ENCODE measurements around the gene LHX3. TPM values are rescaled to one million over a fixed set of nuclear protein-coding genes. Genes with fewer than 3 reads are reported as not detected.

LHX3 gene
- total and polyA plus RNA-seq, 2 of the 8 experiments (the other 6 are each of a cell fraction or from before 2014, with no cell fraction given): 0.02 TPM; not detected in 1

DNA sequence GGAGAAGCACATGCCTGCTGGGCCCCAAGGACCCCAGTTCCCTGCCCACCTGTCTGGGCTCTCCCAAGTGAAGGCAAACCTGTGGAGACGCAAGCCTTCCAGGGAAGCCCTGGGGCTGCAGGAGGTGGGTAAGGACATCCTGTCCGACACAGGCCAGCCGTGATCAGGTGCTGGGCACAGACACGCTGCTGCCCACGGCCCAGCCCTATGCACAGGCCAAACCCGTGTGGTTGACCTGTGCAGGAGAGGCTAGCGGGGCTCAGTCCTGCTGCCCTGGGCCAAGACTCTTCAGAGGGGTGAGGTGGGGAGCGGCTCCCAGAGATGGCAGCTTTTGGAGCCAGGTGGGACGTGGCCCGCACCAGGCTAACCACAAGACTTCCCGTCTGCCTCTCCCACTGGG is 14.3 kb downstream of the LHX3 start:
- no peak overlapping the region for H2BK5ac ChIP-seq (ENCODE audit: low read depth, low read length)
- H2BK20ac ChIP-seq (ENCODE audit: low read length): peak overlapping the region; percentile 72; the same call in 1 of the 2 replicates
- no peak overlapping the region for H4K5ac ChIP-seq (ENCODE audit: insufficient read length, low read depth, low read length)
- no peak overlapping the region for H2AFZ ChIP-seq (ENCODE audit: low read length)
- H3K4me2 ChIP-seq (ENCODE audit: insufficient read depth in 1 of 2, low read depth in 2 of 2, low read length in 2 of 2): no peak overlapping the region
- no peak overlapping the region for H4K8ac ChIP-seq (ENCODE audit: extremely low read depth, insufficient read depth, low read length)
- H3K4ac ChIP-seq (replicated peaks; ENCODE audit: insufficient read length, low read depth, low read length): no peak overlapping the region
- DNase-seq (ENCODE audit: low read depth in 1 of 2, low spot score in 2 of 2) (no peak), FAIRE-seq (no peak)
- no peaks in the 10 kb centered on the region for H3K79me1 ChIP-seq (ENCODE audit: low read depth, low read length)
- H3K36me3 ChIP-seq (ENCODE audit: control insufficient read depth in 2 of 4, insufficient read depth in 4 of 4, low read length in 3 of 4): peaks cover 0 to 7% (median 0%) of the 10 kb centered on the region in 4 experiments; a peak in 1 of 8 replicates
- WGBS, 2 experiments (ENCODE audit: extremely low coverage in 1 of 2, insufficient coverage in 1 of 2, insufficient read length in 1 of 2, insufficient replicate concordance in 2 of 2, low coverage in 1 of 2, low lambda C conversion rate in 2 of 2, missing lambda C conversion rate in 1 of 2): 80% methylated on average over 11 of the region's 11 CpGs; no CpG with 5 or more reads in 1 of the 2 experiments
- peaks cover 0 to 15% (median 10%) of the 10 kb centered on the region in 4 experiments; a peak in 5 of 7 replicates for H3K4me1 ChIP-seq (replicated peaks in 1 of 4; ENCODE audit: control insufficient read depth in 3 of 4, insufficient read depth in 4 of 4, low read length in 3 of 4)
- H3K14ac ChIP-seq (ENCODE audit: insufficient read length): no peak overlapping the region
- H2BK120ac ChIP-seq (replicated peaks; ENCODE audit: low read depth, low read length): no peak overlapping the region
- no peak overlapping the region for H3K23ac ChIP-seq (ENCODE audit: insufficient read length)
- H3K4me3 ChIP-seq (ENCODE audit: extremely low read depth in 1 of 4, insufficient read depth in 2 of 4, low read depth in 3 of 4, low read length in 4 of 4): no peak overlapping the region
- H4K91ac ChIP-seq (replicated peaks; ENCODE audit: insufficient read length, low read length): no peak overlapping the region
- CTCF ChIA-PET (ENCODE audit: partially characterized antibody): interaction anchor here (0.9 to 3.5 kb wide), 3 partner anchors 12 to 49 kb away, joined by 3 to 18 read pairs (median 6); no protein-coding TSS in a partner anchor
- peaks cover 2 to 6% of the 10 kb centered on the region in 2 experiments for H4K20me1 ChIP-seq (replicated peaks in 1 of 2; ENCODE audit: control insufficient read depth in 1 of 2, insufficient read depth in 2 of 2, low read length in 2 of 2)
- no peak overlapping the region for H3K56ac ChIP-seq (replicated peaks; ENCODE audit: insufficient read length, low read depth, low read length)
- H3K27me3 ChIP-seq (replicated peaks in 1 of 4; ENCODE audit: control insufficient read depth in 3 of 4, extremely low read depth in 1 of 4, insufficient read depth in 3 of 4, low read length in 3 of 4): peaks cover 41 to 60% (median 56%) of the 10 kb centered on the region in 4 experiments
- H3K9ac ChIP-seq (replicated peaks in 1 of 4; ENCODE audit: extremely low read depth in 1 of 4, low read depth in 3 of 4, low read length in 3 of 4): no peak overlapping the region
- H2BK12ac ChIP-seq (ENCODE audit: low read depth, low read length): 0 out of 2 replicates have a peak overlapping the region, but pooled peaks have one; percentile 64
- no peak overlapping the region for H3K27ac ChIP-seq (ENCODE audit: low read depth, low read length)
- H2BK15ac ChIP-seq (ENCODE audit: low read length): no peak overlapping the region; the same call in 1 of the 2 replicates
- no peaks in the 10 kb centered on the region for H3K79me2 ChIP-seq (ENCODE audit: control insufficient read depth in 1 of 2, insufficient read depth in 2 of 2, low read length in 2 of 2)
- H3K9me3 ChIP-seq (ENCODE audit: insufficient read depth in 2 of 2, low read depth in 1 of 2, low read length in 1 of 2): no peaks in the 10 kb centered on the region
- POLR2A ChIA-PET (ENCODE audit: partially characterized antibody): no interaction called here
- H3K23me2 ChIP-seq (ENCODE audit: low read depth, low read length): peaks cover 3% of the 10 kb centered on the region; the same call in 1 of the 2 replicates
- peak overlapping the region; percentile 48 for H2AK5ac ChIP-seq (ENCODE audit: low read depth, low read length)
- H3K18ac ChIP-seq (ENCODE audit: extremely low read depth, low read length): no peak overlapping the region; the same call in 1 of the 2 replicates
- TF ChIP-seq KDM4A (IDR thresholded peaks at IDR 0.05; ENCODE audit: low read depth, low read length, severe bottlenecking): no peak
- TF ChIP-seq JUND (IDR thresholded peaks at IDR 0.05; ENCODE audit: low read length): no peak
- TF ChIP-seq TEAD4 (IDR thresholded peaks at IDR 0.05; ENCODE audit: low read depth, low read length): no peak
- TF ChIP-seq NRF1 (IDR thresholded peaks at IDR 0.05; ENCODE audit: low read depth, low read length): no peak
- TF ChIP-seq ZNF274 (IDR thresholded peaks at IDR 0.05; ENCODE audit: borderline replicate concordance, extremely low read depth, low read length): no peak
- TF ChIP-seq, protein P1, sequence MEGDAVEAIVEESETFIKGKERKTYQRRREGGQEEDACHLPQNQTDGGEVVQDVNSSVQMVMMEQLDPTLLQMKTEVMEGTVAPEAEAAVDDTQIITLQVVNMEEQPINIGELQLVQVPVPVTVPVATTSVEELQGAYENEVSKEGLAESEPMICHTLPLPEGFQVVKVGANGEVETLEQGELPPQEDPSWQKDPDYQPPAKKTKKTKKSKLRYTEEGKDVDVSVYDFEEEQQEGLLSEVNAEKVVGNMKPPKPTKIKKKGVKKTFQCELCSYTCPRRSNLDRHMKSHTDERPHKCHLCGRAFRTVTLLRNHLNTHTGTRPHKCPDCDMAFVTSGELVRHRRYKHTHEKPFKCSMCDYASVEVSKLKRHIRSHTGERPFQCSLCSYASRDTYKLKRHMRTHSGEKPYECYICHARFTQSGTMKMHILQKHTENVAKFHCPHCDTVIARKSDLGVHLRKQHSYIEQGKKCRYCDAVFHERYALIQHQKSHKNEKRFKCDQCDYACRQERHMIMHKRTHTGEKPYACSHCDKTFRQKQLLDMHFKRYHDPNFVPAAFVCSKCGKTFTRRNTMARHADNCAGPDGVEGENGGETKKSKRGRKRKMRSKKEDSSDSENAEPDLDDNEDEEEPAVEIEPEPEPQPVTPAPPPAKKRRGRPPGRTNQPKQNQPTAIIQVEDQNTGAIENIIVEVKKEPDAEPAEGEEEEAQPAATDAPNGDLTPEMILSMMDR (IDR thresholded peaks at IDR 0.05; ENCODE audit: control extremely low read depth in 1 of 3, insufficient read depth in 1 of 3, low read depth in 1 of 3, low read length in 3 of 3): no peak

All from H1 (cell line).